ENCODE data around the gene MAF.

- TF ChIP-seq POLR2AphosphoS5 (IDR thresholded peaks at IDR 0.05; ENCODE audit: borderline replicate concordance, low read depth, low read length), result no peak
- TF ChIP-seq EZH2 (IDR thresholded peaks at IDR 0.05), result no peak
Measured at GRCh38 chr16:79595231-79595641, 5.3 kb downstream of the MAF start.

Data from SK-N-MC (cell line).